ENCODE data around the gene HIVEP3.

DNA sequence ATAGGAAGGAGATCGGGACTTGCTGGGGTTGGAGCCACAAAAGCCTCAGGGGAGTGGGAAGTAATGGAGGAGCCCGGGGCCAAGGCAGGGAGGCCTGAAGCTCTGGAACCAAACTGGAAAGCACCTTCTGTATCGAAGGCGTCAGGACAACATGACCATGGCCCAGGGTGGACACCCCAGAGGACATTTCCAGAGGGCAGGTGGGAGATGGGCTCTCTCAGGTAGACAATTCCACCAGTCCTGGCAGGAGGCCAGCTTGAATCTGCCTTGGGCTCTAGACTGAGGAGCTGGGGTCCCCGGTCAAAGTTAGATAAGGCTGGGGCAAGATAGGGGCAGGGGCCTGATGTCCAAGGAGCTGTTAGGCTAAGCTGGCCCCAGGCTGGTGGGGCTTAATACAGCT, 329.3 kb downstream of the HIVEP3 start:
- no peak for TF ChIP-seq POLR2A (IDR thresholded peaks at IDR 0.05)
- no peak for TF ChIP-seq CTCF (IDR thresholded peaks at IDR 0.05)

Data from lower leg skin (tissue), 3 donors.